ENCODE data around the gene GOLPH3. TPM values are rescaled to one million over a fixed set of nuclear protein-coding genes. Genes with fewer than 3 reads are reported as not detected.
"Not testable (repeated sequence)": the region's sequence is repeated elsewhere in the genome, so short reads cannot be mapped to it uniquely, and the experiment has no call there.

GOLPH3 gene
- total and polyA plus RNA-seq, 2 of the 4 experiments (the other 2 are of a cell fraction): 38.2 to 41.3 TPM

DNA sequence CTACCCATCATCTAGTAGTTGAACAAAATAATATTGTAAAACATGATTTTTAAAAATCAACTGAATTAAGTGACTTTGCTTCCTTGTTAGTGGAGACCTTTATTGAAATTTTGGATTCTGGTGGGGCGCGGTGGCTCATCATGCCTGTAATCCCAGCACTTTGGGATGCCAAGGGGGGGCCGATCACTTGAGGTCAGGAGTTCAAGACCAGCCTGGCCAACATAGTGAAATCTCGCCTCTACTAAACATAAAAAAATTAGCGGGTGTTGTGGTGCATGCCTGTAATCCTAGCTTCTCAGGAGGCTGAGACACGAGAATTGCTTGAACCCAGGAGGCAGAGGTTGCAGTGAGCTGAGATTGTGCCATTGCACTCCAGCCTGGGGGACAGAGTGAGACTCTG is 95.3 kb downstream of the GOLPH3 start:
- in situ Hi-C loops (cut with MboI; ENCODE audit: low sequenced_read_pairs): loop anchor here (5.0 to 10.0 kb wide), 3 partner anchors 154 to 497 kb away; no protein-coding TSS in a partner anchor
- POLR2A ChIA-PET (ENCODE audit: unreplicated experiment): not testable (repeated sequence)

More for the DNA sequence above, 95.3 kb downstream of the GOLPH3 start:
- H2BK5ac ChIP-seq (ENCODE audit: low read depth, low read length, poor library complexity, severe bottlenecking); H3K4me1 ChIP-seq (ENCODE audit: control insufficient read depth, insufficient read depth, low read length); H3K4ac ChIP-seq (ENCODE audit: low read depth, low read length); BruUV-seq (replicated peaks); H2BK15ac ChIP-seq (ENCODE audit: low read depth, low read length); H3K79me1 ChIP-seq (ENCODE audit: low read depth in 1 of 2, low read length in 2 of 2); H2BK20ac ChIP-seq (ENCODE audit: low read depth, low read length); H4K20me1 ChIP-seq (ENCODE audit: insufficient read depth, low read length); H4K8ac ChIP-seq (ENCODE audit: low read depth in 2 of 2, low read length in 2 of 2); DNase-seq; H2AK5ac ChIP-seq (ENCODE audit: low read depth, low read length); H3K56ac ChIP-seq (ENCODE audit: extremely low read depth, insufficient read depth, low read length); H3K4me3 ChIP-seq (ENCODE audit: insufficient read depth, low read depth, low read length); H3K4me2 ChIP-seq (ENCODE audit: low read depth, low read length); H2BK120ac ChIP-seq (ENCODE audit: low read depth, low read length); H4K91ac ChIP-seq (ENCODE audit: insufficient read depth, low read depth, low read length); H3K27me3 ChIP-seq (ENCODE audit: control insufficient read depth, insufficient read depth, low read length); H3K9me3 ChIP-seq (ENCODE audit: control insufficient read depth, insufficient read depth, low read length); dilution Hi-C loops (cut with HindIII; ENCODE audit: low sequenced_read_pairs, unreplicated experiment); H3K36me3 ChIP-seq (ENCODE audit: control insufficient read depth, insufficient read depth, low read length); ATAC-seq (ENCODE audit: low read depth); H3K27ac ChIP-seq (ENCODE audit: insufficient read depth, low read length); H4K5ac ChIP-seq (ENCODE audit: low read depth, low read length); H3K9me1 ChIP-seq (ENCODE audit: insufficient read depth, low read length); H3K14ac ChIP-seq (replicated peaks; ENCODE audit: low read depth, low read length); intact Hi-C loops (cut with micrococcal nuclease); H3K9ac ChIP-seq (ENCODE audit: low read depth, low read length); H3K23ac ChIP-seq (ENCODE audit: low read depth, low read length); H2AFZ ChIP-seq (replicated peaks; ENCODE audit: low read length, poor library complexity); H3K18ac ChIP-seq (ENCODE audit: low read depth, low read length); H2AK9ac ChIP-seq (replicated peaks; ENCODE audit: low read depth, low read length, poor library complexity): not testable (repeated sequence)
- CTCF ChIA-PET: interaction anchor here (0.6 kb wide), 1 partner anchor 1071 kb away, joined by 4 read pairs; no protein-coding TSS in a partner anchor
- WGBS, 2 experiments (ENCODE audit: extremely low coverage in 2 of 2, insufficient read length in 1 of 2): no CpG with 5 or more reads among the region's 6 CpGs

Data from IMR-90 (cell line).